Stomach (tissue), 9 donors: Measurements from ENCODE around the gene CERKL. TPM values are rescaled to one million over a fixed set of nuclear protein-coding genes. Genes with fewer than 3 reads are reported as not detected.

Experiments
- DNase-seq, 2 donors: peaks; one replicate each; pipeline versions ENCODE4 v3.0.0 to v3.0.0-alpha.2; 2013 to 2019
- H3K27ac ChIP-seq, 5 donors: fragments of 200-600 bp in 4 of 5; sonication (generic) in 4 of 5; one replicate each; pipeline ENCODE4 v1.5.1; 2013 to 2019; ENCODE audit warnings: mild to moderate bottlenecking in 1 of 5, moderate library complexity in 1 of 5
- H3K27me3 ChIP-seq, 3 donors: fragments of 200-600 bp; sonication (generic); one replicate each; pipeline ENCODE4 v1.5.1; 2017 to 2019; ENCODE audit warnings: mixed run types in 1 of 3
- H3K36me3 ChIP-seq, 4 donors: fragments of 200-600 bp; sonication (generic); 1 replicate in 3 of 4; 2 replicates in 1 of 4; pipeline ENCODE4 v1.5.1; 2016 to 2019
- H3K4me1 ChIP-seq, 4 donors: fragments of 200-600 bp; sonication (generic); one replicate each; pipeline ENCODE4 v1.5.1; 2016 to 2019
- H3K4me3 ChIP-seq, 4 donors: fragments of 200-600 bp; sonication (generic) in 3 of 4; one replicate each; pipeline ENCODE4 v1.5.1; 2016 to 2019; ENCODE audit warnings: mild to moderate bottlenecking in 1 of 4
- H3K9me3 ChIP-seq, 4 donors: fragments of 200-600 bp; sonication (generic); one replicate each; pipeline ENCODE4 v1.5.1; 2016 to 2019
- EP300 ChIP-seq: sonication (generic); formaldehyde crosslinking; IDR thresholded peaks from one replicate; pipeline ENCODE4 v1.6.1; 2017; ENCODE audit warnings: antibody characterized with exemption
- POLR2A ChIP-seq, 4 donors: fragments of 450-650 bp; IDR thresholded peaks; one replicate each; pipeline ENCODE4 v1.6.1; 2016; ENCODE audit warnings: antibody characterized with exemption in 4 of 4, control low read depth in 2 of 4, mild to moderate bottlenecking in 1 of 4, moderate library complexity in 1 of 4
- POLR2AphosphoS5 ChIP-seq, 3 donors: sonication (generic); formaldehyde crosslinking; IDR thresholded peaks; one replicate each; pipeline ENCODE4 v1.6.1; 2016; ENCODE audit warnings: antibody characterized with exemption in 3 of 3
- WGBS, 5 donors: extraction: QIAGEN DNeasy Blood & Tissue Kit in 3 of 5; methylation state at CpG; one replicate each; pipeline versions ENCODE4 v1.1.5 to v1.1.7; 2013 to 2018; 5-methylcytosine and 5-hydroxymethylcytosine counted together
- intact Hi-C: fragments of 100-400 bp; cut with DNase I; formaldehyde crosslinking; loops from one replicate; pipeline ENCODE4 v1.15.1; 2023; ENCODE audit warnings: low total_unique reads
- polyA plus RNA-seq, 3 donors: library from polyadenylated mRNA; stranded (reverse); fragments of 200-250 nt; gene quantifications; one replicate each; pipeline ENCODE4 v1.2.3, GENCODE V29; 2013
- total RNA-seq, 5 donors: library from RNA; depleted of rRNA; stranded (reverse); fragments of >200 nt; gene quantifications; one replicate each; pipeline versions ENCODE4 v1.1.0 to v1.2.3, GENCODE V29; 2014 to 2016
- TF ChIP-seq, protein P1 (sequence below), 7 experiments: fragments of 450-650 bp in 4 of 7; fragments of 200-600 bp in 3 of 7; sonication (generic) in 3 of 7; IDR thresholded peaks; one replicate each; pipeline ENCODE4 v1.5.1; 2016 to 2019; ENCODE audit warnings: antibody characterized with exemption in 7 of 7, control low read depth in 2 of 7, mild to moderate bottlenecking in 1 of 7
- donor health status: healthy with polysubstance abuse.
- donor health status: Bipolar disorder and iron deficiency.
- donor health status: healthy.

CERKL gene
- total and polyA plus RNA-seq, 8 donors, result 0.05 to 1.3 (median 0.28) TPM; not detected in 4

- intact Hi-C loops, result no loop called here
- Histone ChIP-seq H3K9me3 (no peaks in the 10 kb centered on the region), H3K36me3 (no peaks in the 10 kb centered on the region), H3K4me3 (no peak overlapping the region), H3K27me3 (no peaks in the 10 kb centered on the region), H3K4me1 (no peaks in the 10 kb centered on the region), H3K27ac (no peak overlapping the region)
- 24 to 50% (median 42%) methylated on average over 2 of the region's 2 CpGs for WGBS, 5 donors
- no peak for DNase-seq
- no peak for TF ChIP-seq POLR2A (IDR thresholded peaks at IDR 0.05)
- TF ChIP-seq EP300, result no peak
- TF ChIP-seq, protein P1, sequence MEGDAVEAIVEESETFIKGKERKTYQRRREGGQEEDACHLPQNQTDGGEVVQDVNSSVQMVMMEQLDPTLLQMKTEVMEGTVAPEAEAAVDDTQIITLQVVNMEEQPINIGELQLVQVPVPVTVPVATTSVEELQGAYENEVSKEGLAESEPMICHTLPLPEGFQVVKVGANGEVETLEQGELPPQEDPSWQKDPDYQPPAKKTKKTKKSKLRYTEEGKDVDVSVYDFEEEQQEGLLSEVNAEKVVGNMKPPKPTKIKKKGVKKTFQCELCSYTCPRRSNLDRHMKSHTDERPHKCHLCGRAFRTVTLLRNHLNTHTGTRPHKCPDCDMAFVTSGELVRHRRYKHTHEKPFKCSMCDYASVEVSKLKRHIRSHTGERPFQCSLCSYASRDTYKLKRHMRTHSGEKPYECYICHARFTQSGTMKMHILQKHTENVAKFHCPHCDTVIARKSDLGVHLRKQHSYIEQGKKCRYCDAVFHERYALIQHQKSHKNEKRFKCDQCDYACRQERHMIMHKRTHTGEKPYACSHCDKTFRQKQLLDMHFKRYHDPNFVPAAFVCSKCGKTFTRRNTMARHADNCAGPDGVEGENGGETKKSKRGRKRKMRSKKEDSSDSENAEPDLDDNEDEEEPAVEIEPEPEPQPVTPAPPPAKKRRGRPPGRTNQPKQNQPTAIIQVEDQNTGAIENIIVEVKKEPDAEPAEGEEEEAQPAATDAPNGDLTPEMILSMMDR (IDR thresholded peaks at IDR 0.05), result no peak
- no peak for TF ChIP-seq POLR2AphosphoS5 (IDR thresholded peaks at IDR 0.05)
These were observed 43.7 kb downstream of the CERKL start for GRCh38 chr2:181613241-181613640.

- intact Hi-C loops, result no loop called here
- no peaks in the 10 kb centered on the region for H3K27me3 ChIP-seq
- no peaks in the 10 kb centered on the region for H3K4me1 ChIP-seq
- H3K36me3 ChIP-seq, result no peaks in the 10 kb centered on the region
- H3K27ac ChIP-seq, result no peak overlapping the region
- H3K9me3 ChIP-seq, result peaks cover 0 to 8% (median 7%) of the 10 kb centered on the region in 4 donors
- H3K4me3 ChIP-seq, result no peak overlapping the region
- TF ChIP-seq EP300 (no peak), POLR2AphosphoS5 (IDR thresholded peaks at IDR 0.05) (no peak), POLR2A (IDR thresholded peaks at IDR 0.05) (no peak)
- TF ChIP-seq, protein P1 (IDR thresholded peaks at IDR 0.05), result no peak
- WGBS, 5 donors, result 73 to 84% (median 80%) methylated on average over 4 of the region's 4 CpGs
- DNase-seq, result no peak
These were observed 49.0 kb downstream of the CERKL start for GRCh38 chr2:181607629-181608590.

- Histone ChIP-seq H3K27ac (no peak overlapping the region), H3K4me1 (no peaks in the 10 kb centered on the region), H3K4me3 (no peak overlapping the region), H3K9me3 (peaks cover 0 to 8% (median 7%) of the 10 kb centered on the region in 4 donors), H3K36me3 (no peaks in the 10 kb centered on the region), H3K27me3 (no peaks in the 10 kb centered on the region)
- no peak for TF ChIP-seq POLR2A (IDR thresholded peaks at IDR 0.05)
- TF ChIP-seq, protein P1 (IDR thresholded peaks at IDR 0.05), result no peak
- TF ChIP-seq EP300, result no peak
- no peak for TF ChIP-seq POLR2AphosphoS5 (IDR thresholded peaks at IDR 0.05)
- no peak for DNase-seq
- intact Hi-C loops, result no loop called here
- 64 to 100% (median 83%) methylated on average over 2 to 3 of the region's 3 CpGs for WGBS, 5 donors
These were observed 50.7 kb downstream of the CERKL start for GRCh38 chr2:181605889-181606837.

DNA sequence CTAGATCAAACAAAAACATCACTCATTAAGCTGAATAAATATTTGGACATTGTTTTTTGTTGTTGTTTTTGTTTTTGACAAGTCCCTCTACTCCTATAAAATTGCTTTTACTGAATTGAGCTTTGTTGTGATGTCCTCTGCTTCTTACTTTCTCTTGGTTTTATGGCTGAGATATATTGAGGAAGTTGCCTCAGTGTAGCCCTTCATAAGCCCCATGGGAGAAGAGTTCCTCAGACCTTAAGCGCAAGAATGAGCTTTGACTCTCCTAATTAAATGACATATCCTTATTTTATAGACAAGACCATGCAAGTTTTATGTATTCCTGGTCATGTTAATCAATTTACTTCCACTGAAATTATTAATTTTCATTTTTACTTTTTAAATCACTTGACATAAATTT, 54.9 kb downstream of the CERKL start:
- DNase-seq, result no peak
- no peak overlapping the region for H3K27ac ChIP-seq
- intact Hi-C loops, result no loop called here
- H3K4me3 ChIP-seq, result no peak overlapping the region
- 88 to 97% (median 96%) methylated on average over 1 of the region's 1 CpG for WGBS, 5 donors
- no peaks in the 10 kb centered on the region for H3K4me1 ChIP-seq
- no peaks in the 10 kb centered on the region for H3K36me3 ChIP-seq
- no peaks in the 10 kb centered on the region for H3K27me3 ChIP-seq
- TF ChIP-seq, protein P1 (IDR thresholded peaks at IDR 0.05), result no peak
- no peak for TF ChIP-seq POLR2A (IDR thresholded peaks at IDR 0.05)
- TF ChIP-seq EP300, result no peak
- no peak for TF ChIP-seq POLR2AphosphoS5 (IDR thresholded peaks at IDR 0.05)
- peaks cover 0 to 8% (median 7%) of the 10 kb centered on the region in 4 donors for H3K9me3 ChIP-seq
